Stimulated activated CD4-positive, alpha-beta T cell treated with anti-CD3 and anti-CD28 coated beads, Interleukin-12 subunit alpha, Interleukin-12 subunit beta, amount 100 ng/mL, for 4 hours (primary cell): ENCODE measurements around the gene TPST2.
A peak's percentile ranks its signal among the peaks of the same experiment; 100 is the strongest.

Source experiments
- DNase-seq: peaks from one replicate; pipeline ENCODE4 v3.0.0-alpha.2; 2020

TPST2 gene

DNA sequence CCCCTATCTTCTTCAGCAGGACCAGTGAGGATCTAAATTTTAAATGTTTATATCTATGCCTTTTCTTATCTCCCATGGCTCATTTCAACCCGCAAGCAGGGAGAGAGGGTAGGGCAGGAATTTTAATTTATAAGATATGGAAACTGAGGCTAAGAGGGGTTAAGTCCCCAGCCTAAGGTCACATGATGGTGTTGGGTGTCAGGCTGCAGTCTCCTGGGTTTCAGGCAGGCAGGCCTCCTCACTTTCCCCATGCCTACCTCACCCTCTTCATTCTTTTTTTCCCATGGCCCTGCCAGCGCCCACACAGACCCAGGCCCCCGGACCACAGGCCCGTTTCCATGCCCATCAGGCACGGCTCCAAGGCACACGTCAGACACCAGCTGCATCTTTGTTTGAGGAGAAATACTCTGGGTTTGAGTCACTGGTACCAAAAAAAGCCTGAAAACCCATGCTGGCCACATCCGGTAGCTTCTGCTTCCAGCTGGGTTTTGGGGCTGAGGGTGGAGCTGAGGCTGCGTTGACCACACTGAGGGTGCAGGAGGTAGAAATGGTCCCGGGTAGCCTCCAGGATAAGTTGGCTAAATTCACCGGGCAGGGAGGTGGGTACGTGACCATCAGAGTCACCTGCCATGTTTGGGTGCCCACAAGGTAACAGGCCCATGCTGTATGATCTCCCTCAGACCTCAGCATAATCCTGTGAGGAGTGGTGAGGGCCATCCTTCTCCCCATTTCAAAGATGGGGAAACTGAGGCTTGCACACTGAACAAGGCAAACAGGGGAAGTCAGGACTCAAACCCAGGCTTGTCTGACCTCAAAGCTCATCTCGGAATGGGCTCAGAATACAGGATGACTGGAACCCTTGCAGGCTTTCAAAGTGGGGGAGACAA lies 20.4 kb upstream of the TPST2 start:
- DNase-seq, result no peak

DNA sequence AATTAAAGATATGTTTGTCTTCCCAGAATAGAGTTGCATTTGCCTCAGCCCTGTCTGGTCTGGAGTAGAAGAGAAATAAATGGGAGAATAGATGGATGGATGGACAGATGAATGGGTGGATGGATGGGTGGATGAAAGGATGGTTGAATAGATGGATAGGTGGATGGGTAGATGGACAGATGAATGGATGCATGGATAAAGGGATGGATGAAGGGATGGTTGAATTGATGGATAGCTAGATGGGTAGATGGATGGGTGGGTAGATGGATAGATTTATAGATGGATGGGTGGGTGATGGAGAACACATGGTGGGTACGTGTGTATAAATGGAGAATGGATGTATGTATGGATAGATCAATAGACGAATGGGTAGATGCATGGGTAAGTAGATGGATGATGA lies 19.4 kb upstream of the TPST2 start:
- no peak for DNase-seq

DNA sequence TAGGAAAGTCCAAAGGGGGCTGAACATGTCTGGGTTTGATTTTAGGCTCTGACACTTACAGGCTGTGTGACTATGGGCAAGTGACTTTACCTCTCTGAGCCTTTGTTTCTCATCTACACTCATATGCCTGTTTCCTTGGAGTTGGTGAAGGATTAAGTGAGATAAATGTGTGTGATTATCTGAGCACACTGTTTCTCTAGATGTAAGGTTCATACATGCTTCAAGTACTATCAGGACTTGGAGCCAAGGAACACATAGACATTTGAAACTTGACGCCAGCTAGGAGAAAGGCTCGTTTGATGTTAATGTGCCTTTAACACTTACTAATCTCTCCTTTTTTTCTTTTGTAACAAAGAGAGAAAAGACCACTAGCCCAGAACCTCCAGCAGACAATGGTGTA lies 18.2 kb upstream of the TPST2 start:
- no peak for DNase-seq

- DNase-seq, result no peak
Observed at GRCh38 chr22:26606611-26607010, 16.7 kb upstream of the TPST2 start.

DNA sequence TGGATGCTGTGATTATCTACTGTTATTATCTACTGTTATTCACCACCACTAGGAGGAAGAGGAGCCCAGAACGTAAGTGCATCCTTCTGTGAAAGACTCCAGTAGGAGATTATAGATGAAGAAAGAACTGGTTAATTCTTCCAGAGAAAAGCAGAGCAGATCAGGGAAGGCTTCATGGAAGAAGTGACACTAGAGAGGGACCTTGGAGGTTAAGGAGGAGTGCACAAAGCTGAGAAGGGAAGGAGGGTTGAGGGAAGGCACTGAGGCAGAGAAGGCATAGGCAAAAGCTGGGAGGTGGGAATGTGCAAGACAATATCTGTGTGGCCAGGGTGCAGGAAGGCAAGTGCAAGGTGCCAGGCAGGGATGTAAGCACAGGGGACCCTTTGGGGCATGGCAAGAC lies 14.4 kb upstream of the TPST2 start:
- DNase-seq, result no peak

- DNase-seq, result no peak
Observed at GRCh38 chr22:26602127-26602526, 12.2 kb upstream of the TPST2 start.

DNA sequence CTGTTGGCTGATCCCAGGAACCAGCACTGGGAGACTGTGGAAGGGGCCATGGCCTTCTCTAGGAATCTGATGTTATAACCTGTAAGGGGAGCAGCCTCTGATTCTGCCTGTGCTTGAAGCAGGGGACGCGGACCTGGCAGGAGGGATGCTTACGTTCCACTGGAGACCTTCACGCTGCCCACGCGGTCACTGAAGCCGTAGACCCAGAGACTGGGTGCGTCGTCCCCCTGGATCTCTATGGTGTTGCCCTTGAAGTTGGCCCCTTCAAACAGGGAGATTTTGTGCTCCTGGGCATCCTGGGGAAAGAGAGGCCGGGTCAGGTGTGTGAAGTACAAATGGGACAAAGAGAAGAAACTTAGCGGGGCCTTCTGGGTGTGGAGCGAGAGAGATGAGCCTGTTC lies 11.8 kb upstream of the TPST2 start:
- DNase-seq, result no peak

DNA sequence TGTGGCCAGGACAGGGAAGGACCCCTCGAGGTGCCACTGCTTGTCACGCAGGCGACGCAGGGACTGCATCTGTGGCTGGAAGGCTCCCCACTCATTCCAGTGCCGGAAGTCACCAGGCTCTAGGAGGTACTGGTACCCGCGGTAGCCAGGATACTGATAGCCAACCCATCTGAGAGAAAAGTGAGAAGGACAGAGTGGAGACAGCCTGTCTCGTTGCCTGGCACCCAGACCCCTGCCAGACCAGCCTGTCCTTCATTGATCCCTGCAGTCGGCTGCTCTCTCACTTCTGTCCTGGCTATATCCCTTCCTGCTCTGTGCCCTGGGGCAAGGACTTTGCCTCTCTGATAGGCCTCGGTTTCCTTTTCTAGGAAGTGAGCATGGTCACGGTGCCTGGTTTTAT lies 9.6 kb upstream of the TPST2 start:
- DNase-seq, result no peak

- DNase-seq, result no peak
Observed at GRCh38 chr22:26597480-26597879, 7.5 kb upstream of the TPST2 start.

GRCh38 chr22:26597026-26597425 lies 7.1 kb upstream of the TPST2 start:
- no peak for DNase-seq

GRCh38 chr22:26593763-26594162 lies 3.8 kb upstream of the TPST2 start:
- no peak for DNase-seq

DNA sequence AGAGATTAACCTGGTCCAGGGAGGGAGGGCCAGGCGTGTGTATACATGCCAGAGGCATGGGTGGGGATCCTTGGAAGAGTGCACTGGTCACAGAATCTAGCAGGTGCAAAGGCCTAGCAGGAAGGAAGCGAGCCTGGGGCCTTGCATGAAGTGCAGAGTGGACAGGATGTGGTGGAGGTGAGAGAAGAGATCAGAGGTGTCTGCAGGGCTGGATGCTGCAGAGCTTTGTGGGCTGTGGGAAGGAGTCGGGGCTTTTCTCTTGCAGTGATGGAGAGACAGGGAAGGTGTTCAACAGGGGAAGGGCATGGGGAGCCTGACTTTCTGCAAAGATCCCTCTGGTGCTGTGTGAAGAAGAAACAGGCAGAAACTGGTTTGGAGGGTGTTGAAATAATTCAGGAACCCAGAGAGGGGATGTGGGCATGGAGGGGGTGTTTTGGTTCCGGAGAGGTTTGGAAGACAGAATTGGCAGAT lies 2.5 kb upstream of the TPST2 start:
- DNase-seq, result no peak

DNA sequence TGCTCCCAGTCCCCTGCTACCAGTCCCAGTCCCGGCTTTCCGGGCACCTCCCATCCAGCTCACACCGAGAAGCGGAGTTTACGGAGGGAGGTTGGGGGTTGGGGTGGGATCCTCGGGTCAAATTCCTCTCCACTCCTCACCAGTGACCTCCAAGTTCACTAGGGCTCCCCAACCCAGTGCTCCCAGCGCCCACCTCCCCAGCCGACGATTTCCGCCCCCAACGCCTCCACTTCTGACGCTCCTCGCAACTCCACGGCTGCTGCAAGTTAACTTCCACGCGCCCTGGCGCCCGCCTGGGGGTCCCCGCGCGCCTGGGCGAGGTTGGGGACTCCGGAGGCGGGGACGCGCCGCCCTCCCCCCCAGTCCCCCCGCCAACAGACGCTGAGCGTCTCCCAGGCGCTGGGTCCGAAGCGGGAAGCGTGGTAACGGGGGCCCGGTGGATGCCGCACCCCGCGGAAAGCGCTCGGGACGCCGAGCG lies 526 bp downstream of the TPST2 start:
- peak; percentile 37 for DNase-seq

- DNase-seq, result no peak
Observed at GRCh38 chr22:26588729-26589366, 1.1 kb downstream of the TPST2 start.

- DNase-seq, result no peak
Observed at GRCh38 chr22:26587991-26588613, 1.8 kb downstream of the TPST2 start.

GRCh38 chr22:26586556-26587325 lies 3.2 kb downstream of the TPST2 start:
- DNase-seq, result no peak

- DNase-seq, result no peak
Observed at GRCh38 chr22:26585104-26585790, 4.7 kb downstream of the TPST2 start.

- no peak for DNase-seq
Observed at GRCh38 chr22:26584010-26584409, 5.9 kb downstream of the TPST2 start.

DNA sequence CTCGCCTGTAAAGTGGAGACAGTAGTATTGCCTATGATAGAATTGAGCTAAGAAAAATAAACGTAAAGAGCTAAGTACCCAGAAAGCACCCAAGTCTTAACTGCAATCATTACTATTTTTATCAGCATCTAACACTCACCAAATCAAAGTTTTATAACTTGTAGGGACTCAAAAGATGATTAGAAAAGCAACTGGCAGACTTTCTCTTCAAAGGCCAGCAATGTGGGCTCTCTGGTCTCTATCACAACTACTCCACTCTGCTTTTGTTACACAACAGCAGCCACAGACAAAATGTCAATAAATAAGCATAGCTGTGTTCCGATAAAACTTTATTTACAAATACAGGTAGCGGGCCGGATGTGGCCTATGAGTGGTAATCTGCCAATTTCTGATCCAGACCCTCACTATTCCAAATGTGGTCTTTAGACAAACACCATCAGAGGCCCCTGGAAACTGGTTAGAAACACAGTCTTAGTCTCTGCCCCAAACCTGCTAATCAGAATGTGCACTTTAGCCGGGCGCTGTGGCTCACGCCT lies 8.2 kb downstream of the TPST2 start:
- no peak for DNase-seq

GRCh38 chr22:26581026-26581425 lies 8.9 kb downstream of the TPST2 start:
- DNase-seq, result no peak

DNA sequence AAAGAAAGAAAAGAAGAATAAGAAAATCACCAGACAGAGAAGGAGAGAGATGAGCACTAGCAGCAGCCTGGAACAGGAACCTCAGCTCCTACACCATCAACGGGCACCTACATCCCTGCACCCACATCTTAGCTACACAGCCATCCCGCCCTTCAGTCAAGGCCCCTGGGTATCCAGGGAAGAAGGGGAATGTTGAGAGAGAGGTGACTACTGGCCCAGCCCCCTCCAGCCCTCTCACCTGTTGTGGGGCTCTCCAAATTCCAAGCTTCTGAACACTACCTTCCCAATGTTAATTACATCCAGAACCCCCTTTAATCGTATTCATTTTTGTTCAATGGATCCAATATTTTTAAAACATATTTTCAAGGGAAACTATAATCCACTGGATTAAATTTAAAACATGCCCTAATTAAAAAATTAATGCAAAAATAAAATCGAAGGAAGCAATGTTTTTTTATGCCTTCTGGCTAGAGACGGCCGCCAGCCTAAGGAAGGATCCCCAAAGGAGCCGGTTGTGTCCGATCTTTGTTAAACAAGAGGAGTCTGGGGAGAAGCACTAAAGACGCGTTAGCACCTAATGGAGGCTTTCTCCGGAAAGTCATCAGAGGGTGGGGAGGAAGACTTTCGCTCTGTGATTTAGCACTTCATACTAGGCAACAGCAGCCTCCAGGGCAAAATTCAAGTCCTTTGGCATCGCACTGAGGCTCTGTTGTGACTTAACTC lies 9.5 kb downstream of the TPST2 start:
- DNase-seq, result no peak
